ENCODE data around the gene MYO7A.

DNA sequence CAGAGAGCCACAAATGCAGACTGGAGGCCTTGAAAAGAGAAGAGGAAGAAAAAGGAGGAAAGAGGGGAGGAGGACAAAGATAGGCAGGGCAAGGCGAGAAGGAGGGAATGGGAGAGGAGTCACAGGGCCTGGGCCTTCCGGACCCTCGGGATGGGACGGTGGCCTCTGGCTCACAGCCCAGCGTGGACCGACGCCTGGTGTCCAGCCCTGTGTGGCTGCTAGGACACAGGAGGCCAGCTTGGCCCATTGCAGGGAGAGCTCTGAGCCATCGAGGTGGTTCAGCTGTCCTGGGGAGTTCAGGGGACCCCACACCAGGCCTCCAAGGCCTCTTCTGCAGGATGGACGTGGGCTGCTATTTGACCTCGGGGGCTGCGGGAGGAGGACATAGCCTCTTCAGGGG, 9.4 kb downstream of the MYO7A start:
- TF ChIP-seq CTCF (conservative IDR thresholded peaks at IDR 0.05; ENCODE audit: low read depth, low read length) (no peak), RCOR1 (IDR thresholded peaks at IDR 0.05; ENCODE audit: insufficient replicate concordance, low read length) (no peak), MAFK (IDR thresholded peaks at IDR 0.05; ENCODE audit: low read depth, low read length) (no peak)
